Activated CD4-positive, CD25-positive, alpha-beta regulatory T cell treated with anti-CD3 and anti-CD28 coated beads, Interleukin-2, amount 50 U/mL, for 24 hours (primary cell): Measurements from ENCODE around the gene RRBP1.

ENCODE experiments used
- ATAC-seq, 2 donors: fragments of 150-1000 bp; cut with Tn5 transposase; one replicate each; pipeline ENCODE4 v1.10.0; 2021; ENCODE audit warnings: mild to moderate bottlenecking in 1 of 2, moderate library complexity in 1 of 2

The RRBP1 gene

DNA sequence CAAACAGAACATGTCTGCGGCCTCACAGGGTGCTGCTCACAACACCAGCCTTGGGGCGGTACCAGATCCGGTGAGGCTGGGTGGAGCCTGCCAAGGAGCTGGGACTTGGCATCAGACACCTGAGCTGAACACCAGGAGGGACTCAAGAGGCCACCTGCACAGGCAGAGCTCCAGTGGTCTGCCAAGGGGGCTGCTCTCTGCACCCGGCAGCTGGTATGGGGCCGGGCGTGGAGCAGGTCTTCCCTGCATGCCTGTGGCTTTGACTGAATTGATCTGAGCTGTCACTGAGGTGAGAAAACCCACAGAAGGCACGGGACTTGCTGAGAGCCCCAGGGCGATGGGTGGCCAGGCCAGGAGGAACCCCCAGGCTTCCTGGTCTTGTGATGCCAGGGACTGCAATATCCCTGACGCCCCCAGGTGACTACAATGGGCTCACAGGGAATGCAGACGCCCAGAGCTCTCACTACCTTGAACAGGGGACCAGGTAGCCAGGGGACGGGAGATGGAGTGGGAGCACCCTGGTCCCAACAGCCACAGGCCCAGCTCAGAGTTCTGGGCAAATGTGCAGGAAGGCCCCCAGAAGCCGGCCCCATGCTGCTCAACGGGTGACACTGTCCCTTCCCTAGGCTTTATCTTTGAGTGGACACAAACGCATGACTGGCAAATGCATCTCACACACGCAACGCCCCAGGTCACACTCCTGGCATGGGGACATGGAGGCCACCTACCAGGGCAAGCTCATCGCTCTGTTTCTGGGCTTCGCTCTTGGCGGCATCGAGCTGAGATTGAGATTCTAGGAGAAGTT, 64.0 kb downstream of the RRBP1 start:
- ATAC-seq, result no peak

DNA sequence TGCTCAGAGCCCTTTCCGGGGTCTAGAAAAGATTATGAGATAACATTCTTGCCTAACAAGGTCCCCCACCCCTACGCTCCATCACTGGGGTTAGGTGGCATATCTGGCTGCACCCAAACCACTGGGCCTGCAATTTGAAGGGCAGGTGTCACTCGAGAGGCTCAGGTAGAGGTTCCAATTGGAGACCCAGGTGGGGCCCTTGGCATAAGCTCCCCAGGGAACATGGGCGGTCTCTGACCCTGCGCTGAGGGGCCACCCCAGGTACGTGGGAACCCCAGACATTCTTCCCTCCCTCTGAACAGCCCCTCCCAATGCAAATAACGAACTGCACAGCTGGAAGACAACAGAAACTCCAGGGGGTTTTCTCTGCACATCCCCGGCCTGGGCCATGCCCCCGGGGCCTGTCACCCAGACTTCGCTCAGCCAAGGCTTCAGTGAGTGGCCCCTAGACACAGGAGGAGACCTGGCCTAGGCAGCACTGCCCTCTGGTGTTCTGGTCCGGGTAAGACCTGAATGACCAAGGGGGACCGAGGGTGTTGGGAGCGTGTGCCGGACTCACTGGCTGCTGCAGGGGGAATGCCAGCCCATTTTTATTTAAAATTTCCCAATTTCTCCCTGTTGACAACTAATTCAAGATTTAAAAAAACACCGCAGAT, 64.7 kb downstream of the RRBP1 start:
- ATAC-seq, result peak in 1 of 2 donors; percentile 41

DNA sequence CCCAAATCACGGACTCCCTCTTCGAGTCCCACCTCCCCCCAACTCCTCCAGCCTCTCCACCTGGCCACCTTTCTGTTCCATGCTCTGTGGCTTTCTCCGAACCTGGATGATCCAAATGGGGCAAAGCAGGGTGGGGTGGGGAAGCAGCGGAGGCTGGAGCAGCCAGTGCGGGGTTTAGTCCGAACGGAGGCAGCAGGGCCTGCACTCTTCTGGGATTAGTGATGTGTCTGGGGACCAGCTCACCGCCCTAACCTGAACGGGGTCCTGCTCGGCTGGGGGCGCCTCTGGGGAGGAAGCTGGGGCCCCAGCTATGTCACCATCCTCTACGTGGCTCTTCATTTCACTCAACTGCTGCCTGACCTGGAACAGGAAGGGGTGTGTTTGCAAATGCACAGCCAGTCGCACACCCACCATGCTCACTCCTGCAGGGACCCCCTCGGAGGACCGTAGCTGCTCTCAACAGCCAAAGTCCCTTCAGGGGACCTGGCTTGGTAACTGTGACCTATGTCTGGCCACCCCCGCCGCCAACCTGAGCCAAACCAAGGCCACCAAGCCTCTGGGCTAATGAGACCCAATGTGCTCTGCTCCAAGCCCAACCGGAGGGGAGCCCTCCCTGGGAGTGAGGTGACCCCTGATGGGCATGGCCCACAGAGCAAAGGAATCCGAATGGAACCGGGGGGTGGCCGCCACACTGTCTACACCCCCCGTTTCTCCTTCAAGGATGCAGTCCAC, 65.4 kb downstream of the RRBP1 start:
- no peak for ATAC-seq

DNA sequence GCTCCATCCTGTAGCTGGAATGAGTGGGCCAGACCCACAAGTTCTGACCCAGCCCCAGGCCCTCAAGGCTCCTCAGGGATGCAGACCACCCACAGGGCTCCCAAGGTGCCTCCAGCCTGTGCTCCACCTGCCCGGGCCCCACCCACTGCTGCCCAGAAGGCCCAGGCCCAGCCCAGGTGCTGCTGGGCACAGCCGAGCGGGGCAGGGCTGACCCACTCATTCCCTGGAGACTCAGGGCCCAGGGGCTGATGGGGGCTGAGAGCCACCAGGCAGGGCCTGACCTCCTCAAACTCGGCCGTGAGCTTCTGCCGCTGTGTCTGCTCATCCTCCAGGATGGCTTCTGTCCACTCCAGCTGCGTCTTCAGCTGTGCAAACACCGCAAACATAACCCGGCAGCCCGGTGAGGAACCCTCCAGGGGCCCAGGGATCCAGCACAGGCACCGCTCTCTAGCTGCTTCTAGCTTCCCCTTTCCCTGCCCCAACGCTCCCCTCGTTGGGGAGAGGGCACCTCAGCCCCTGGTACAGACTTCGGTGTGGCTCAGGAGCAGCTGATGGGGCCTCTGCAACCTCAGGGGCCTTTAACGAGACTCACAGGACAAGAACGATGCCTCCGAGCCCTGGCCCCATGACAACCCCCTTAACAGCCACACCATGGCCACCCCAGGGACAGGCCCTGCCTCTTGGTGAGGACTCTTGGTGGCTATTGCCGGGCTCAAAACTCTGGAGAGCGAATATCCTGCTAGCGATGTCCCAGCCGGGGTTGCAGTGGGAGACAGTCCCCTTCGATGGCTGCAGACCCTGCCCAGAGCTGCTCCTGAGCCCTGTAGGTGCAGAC, 66.2 kb downstream of the RRBP1 start:
- no peak for ATAC-seq

DNA sequence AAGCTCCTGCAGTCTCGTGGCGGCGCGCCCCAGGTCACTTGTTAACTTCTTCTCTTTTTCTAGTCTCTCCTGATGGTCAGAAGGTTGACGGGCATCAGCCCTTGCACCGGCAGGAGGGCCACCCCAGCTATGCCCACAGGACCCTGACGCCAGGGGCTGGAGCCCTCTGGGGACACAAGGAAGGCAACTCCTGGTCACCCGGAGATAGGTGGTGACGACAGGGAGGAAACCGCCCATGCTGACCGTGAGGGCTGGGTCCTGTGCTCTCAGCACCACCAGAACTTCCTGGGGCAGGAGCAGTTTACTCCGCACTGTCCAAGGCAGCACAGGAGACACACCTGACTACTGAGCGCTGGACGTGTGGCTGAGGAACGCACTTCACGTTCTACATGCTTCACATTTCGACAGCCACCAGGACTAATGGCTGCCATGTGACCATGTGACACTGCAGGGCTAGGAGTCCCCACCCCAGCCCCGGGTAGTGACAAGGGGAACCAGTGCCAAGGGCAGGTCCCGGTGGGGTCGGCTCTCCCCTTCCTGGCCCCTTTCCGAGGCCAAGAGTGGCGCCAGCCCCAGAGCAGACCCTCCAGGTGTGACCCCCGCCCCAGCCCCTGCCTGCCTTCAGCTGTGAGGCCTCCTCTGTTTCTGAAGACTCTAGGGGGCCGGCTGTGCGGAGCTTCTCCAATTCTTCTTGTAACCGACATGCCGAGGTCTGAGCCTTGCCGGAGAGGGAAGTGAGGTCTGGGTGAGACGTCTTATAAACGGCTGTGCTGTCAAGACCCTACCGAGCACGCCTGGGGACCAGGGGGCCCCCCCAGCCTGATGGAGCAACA, 67.0 kb downstream of the RRBP1 start:
- ATAC-seq, result no peak

DNA sequence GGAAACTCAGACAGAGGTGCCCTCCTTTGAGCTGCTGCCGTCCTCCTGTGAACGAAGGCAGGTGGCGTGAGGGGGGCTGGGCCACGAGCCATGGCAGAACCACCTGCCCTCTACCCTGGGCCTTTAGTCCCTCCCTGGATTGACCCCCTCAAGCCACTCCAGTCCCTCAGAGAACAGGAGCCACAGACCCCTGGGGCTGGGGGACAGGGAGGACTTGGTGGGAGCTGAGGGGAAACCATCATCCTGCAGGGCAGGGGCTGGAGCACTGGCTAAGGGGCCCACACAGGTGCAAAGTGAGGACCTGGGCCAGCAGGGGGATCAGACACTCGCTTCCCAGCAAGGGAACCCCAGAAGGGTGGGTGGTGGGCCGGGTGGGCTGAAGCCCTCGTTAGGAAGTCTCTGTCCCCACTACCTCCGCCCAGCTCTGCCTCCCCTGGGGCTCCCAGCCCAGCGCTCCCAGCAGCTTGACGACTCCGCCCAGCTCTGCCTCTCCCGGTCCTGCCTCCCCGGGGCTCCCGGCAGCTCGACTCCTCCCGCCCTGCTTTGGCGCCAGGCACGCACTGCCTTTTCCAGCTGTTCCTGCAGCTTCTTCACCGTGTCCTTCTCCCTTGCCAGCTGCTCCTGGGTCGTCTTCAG, 67.7 kb downstream of the RRBP1 start:
- ATAC-seq, result no peak

DNA sequence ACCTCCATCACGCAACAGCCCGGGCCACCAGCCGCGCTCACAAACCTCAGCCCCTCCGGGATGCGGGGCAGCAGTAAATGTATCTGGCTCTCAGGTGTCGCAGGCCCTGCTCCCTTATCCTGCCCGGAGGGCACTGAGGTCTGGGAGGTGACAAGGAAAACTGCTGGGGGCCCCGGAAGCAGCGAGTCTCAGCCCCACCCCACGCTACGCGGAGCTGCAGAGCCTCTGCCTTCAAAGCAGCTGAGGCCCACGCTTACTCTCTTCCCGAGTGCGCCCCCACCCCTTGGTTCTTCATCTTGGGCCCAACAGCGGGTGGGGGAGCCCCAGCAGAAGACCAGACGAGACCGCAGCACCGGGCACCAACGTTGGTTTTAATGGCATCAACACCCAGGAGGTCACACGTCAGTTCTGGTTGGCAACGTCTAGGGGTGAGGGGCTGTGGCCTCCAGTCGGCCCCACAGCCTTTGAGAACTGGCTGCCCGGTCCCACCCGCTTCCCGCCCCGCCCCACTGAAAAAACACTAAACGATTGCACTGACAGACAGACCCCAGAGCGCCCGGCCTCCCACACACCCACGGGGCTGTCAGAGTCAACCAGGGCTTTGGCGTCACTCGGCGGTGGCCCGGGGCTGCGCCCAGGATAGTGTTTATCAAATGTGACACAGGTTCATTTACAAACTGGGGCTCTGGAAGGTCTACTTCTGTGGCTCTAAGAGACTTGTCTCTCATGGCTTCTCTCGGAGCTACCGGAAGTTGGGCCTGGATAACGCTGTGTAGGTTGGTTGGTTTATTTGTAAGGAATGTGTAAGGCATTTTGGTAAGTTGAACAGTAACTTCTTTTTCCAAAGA, 68.5 kb downstream of the RRBP1 start:
- no peak for ATAC-seq

DNA sequence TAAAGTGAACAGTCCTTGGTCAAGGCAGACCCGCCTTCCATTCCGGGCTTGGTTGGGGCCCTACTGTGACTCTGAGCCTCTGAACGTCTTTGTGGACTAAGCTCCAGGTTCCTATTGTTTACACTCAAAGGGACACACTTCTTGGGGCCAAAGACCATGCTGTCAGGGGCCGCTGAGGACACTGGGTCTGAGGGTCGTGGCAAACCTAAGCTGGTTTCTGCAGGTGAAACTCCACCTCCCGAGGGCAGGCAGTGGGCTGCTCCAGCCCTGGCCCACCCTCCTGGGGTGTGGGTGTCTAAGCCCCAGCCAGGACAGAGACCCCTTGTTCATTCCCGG, 69.1 kb downstream of the RRBP1 start:
- ATAC-seq, result no peak

DNA sequence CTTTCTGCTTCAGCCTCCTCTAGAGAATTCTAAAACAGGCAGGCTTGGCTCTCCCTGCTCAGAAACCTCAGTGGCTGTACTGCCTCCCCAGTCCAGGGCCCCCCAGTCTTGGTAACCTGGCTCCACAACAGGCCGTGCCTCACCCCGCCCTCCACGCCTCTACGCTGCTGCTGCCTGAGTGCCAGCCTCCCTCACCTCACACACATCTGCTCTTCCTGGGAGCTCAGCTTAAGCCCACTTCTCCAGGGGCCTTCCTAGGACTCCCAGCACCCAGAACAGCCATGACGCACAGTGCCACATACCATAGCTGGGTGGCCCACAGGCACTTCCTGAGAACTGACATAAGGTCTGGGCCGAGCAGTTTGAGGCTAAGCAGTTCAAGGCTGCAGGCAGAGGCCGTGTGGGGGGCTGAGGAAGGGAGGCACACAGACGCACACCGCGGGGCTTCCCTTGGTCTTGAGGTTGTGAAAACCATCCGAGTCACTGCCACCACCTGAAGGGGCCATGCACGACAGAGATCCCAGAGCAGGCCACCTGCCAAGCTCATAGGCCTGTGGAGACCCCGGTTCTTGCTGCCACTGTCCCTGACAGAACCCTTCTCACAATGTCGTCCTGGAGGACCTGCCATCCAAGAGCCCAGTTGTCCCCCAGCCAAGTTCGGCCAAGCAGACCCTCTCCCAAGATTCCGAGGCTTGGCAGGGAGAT, 69.6 kb downstream of the RRBP1 start:
- peak in 1 of 2 donors; percentile 37 for ATAC-seq

DNA sequence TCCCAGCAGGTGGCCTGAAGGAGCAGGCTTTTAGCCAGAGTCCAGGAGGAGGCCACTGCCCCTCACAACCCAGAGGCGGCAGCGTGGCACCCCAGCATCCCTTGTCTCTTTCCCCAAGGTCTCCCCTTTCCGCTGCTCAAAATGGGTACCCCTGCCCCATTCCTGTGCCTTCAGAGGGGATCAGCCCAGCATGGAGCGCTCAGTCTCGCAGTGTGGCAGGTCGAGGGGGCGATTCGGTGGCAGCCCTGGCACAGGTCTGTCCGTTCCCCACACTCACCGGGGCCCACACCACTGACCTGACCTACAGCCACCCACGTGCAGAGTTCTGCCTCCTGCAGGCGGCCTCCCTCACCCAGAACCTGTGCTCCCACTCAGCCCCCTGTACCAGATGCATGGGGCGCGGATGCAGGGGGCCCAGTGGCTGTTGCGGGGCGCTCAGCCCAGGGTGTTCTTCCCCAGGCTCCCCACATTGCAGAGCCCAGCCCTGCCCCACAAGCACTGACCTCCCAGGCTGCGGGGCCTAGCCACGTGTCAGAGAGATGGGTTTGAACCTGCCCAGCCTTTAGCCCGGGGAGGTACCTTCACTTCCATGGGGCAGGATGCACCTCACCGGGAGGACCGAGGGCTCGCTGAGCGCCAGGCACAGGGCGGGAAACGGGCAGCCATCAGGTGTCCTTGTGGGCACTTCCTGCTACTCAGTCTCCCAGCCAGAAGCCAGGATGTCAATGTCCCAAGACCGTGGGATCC, 70.3 kb downstream of the RRBP1 start:
- no peak for ATAC-seq

DNA sequence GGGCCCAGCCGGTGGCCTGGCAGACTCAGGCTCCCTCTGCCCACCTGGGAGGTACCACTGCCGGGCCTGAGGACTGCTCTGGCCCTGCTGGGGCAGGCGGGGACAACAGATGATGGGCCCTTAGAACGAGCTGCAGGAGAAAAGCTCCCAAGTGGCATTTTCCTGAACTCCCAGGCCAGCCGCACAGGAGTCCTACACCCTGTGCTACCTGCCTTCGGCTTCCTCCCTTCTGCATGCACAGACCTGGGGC, 70.8 kb downstream of the RRBP1 start:
- ATAC-seq, result peak in 1 of 2 donors; percentile 25

DNA sequence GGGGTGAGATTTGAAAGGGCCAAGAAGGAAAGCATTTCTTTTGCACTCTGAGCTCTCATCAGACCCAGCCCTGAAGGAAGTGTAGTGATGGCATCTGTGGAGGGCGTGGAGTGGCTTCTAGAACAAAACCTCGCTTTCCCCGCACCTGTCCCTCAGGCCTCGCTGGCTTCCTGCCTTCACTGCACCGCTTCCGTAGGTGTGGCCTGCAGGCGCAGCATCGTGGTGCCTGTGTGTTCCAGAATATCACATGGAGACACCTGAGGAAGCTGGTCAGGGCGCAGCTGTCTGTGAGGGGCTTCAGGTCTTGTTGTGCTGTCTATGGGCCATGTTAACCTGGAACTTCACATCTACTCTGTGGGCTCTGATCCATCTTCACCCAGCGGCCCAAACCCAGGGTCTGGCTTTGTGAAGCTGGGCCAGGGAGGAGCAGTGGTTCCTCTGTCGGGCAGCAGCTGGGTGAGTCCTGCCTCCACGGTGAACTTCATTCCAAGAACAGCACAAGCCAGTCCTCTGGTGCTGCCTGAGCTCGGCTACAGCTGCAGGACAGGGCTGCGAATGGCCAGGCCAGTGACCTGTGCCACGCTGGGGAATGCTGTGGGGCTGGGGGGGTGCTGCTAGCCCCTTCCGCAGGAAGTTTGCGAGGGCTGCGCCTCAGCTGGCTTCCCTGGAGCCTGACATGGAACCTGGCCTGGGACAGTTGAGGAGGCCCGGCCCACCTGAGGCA, 71.3 kb downstream of the RRBP1 start:
- peak; percentile 68 to 72 for ATAC-seq

DNA sequence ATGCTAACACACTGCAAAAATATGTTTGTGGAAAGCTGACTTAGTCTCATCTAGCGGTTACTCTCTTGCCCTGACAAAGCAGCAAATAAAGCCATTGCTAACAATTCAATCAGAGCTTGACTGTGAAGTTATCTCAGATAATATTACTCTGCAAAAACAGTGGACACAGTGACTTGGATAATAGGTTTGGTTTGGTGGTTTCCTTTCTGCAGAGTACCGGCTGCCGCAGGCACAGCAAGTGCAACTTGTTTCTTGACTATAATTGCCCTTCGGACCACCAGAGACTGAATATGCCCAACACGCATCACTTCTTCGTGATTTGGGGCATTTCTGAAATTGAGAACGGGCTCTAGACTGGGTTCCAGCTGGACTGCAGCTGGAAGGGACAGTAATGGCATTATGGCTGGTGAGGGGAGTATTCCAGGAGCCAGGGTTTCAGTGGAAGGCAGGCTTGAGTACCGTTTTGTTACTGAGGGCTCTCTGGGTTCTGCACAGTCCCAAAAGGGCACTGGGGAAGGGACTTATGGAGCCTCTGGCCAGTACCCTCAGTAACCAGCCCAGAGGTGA, 72.1 kb downstream of the RRBP1 start:
- ATAC-seq, result no peak

DNA sequence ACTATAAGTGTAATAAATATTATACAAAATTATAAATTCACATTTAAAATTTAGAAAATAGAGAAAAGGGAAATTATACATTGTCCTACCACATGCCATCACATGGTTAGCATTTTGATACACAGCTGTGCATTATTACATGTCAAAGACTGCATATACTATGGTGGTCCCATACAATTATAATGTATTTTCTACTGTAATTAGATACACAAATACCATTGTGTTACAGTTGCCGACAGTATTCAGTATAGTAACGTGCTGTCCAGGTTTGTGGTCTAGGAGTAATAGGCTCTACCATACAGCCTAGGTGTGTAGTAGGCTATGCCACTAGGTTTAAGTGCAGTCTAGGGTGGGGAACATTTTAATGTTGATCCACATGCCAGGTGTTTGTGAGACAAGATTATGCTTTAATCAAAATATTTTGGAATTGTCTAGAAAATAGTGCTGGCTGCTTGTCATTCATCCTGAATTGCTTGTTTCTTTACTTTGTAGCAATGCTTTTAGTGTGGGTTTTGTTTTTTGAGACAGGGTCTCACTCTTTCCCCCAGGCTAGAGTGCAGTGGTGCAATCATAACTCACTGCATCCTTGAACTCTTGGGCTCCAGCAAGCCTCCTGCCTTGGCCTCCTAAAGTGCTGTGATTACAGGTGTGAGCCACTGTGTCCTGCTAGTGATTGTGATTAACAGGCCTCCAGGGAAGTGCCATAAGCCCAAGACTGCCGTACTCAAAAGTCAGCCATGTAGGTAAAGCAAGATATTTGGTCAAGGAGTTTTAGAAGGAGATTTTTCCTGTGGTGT, 73.1 kb downstream of the RRBP1 start:
- ATAC-seq, result no peak

DNA sequence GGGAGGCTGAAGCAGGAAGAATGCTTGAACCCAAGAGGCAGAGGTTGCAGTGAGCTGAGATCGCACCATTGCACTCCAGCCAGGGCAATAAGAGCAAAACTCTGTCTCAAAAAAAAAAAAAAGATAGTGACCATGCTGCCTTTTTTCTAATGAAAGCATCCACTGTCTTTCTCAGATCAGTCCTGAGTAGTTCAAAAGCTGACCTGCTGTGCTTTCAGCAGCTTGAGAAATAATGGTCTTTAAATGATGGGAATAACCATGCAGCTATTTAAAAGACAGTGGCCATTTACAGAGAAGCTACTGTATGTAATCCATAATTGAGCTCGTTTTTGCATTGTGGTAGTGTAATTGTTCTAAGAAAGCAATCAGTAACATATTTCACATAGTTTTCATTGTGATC, 76.0 kb downstream of the RRBP1 start:
- ATAC-seq, result no peak

DNA sequence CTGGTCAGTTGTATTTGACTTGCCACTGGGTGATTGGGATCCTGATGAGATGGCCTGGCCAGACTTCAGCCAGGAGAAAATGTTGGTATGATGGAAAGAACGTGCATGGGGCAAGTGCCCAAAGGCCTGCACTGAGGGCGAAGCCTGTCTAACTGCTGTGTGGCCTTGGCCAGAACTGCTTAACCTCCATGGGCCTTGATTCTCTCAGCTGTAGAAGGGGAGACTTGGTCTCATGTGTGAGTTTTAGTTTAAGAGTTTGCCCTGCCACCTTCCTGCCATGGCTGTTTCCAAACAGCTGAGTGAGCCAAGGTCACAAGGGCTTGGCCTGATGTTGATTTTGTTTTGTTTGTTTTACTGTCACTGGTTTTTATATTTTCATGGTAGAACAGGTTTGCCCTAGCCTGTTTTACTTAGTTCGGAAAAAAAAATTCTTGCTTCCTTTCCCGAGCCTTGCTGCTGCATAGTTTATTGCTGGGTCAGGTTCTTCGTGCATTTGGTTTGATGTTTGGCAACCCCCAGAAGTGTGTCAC, 76.8 kb downstream of the RRBP1 start:
- ATAC-seq, result no peak

DNA sequence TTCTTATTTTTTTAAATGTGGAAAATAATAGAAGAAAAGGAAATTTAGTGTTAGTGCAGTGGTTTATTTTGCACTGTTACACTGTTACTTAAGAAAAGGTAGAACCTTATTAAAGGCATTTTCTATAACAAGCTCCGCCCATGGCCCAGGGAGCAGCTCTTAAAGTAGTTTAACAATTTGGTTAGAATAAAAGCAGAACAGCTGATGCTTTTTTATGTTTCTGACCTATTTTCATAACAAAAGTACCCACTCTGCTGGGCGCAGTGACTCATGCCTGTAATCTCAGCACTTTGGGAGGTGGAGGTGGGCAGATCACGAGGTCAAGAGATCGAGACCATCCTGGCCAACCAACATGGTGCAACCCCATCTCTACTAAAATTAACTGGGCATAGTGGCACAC, 79.5 kb downstream of the RRBP1 start:
- ATAC-seq, result no peak
